SK-N-SH treated with all-trans-retinoic acid at 6 μM for 48 hours (cell line): ENCODE data around the gene DIAPH1.

ENCODE experiments used
- ATAC-seq: fragments of 200-7000 bp; cut with Tn5 transposase; 3 replicates; pipeline ENCODE4 v1.9.1; 2020; ENCODE audit warnings: mild to moderate bottlenecking, moderate library complexity
- ARNTL ChIP-seq: fragments of 450-650 bp; formaldehyde crosslinking; IDR thresholded peaks from 2 replicates; pipeline ENCODE4 v1.5.0; 2020; ENCODE audit warnings: low read depth, mild to moderate bottlenecking, moderate library complexity, borderline replicate concordance
- BACH2 ChIP-seq: fragments of 250-450 bp; sonication (Bioruptor Pico); IDR thresholded peaks from 2 replicates; pipeline ENCODE4 v1.9.0; 2021; ENCODE audit warnings: mild to moderate bottlenecking, borderline replicate concordance
- ESRRG ChIP-seq: fragments of 250-450 bp; sonication (Bioruptor Pico); IDR thresholded peaks from 2 replicates; pipeline ENCODE4 v1.6.1; 2021; ENCODE audit warnings: mild to moderate bottlenecking
- GLIS3 ChIP-seq: fragments of 250-450 bp; sonication (Bioruptor Pico); IDR thresholded peaks from 2 replicates; pipeline ENCODE4 v1.5.0; 2020; ENCODE audit warnings: mild to moderate bottlenecking, moderate library complexity
- OSR1 ChIP-seq: fragments of 250-450 bp; sonication (Bioruptor Pico); IDR thresholded peaks from 2 replicates; pipeline ENCODE4 v1.8.0; 2022; ENCODE audit warnings: moderate library complexity, mild to moderate bottlenecking, inconsistent platforms
- PPARA ChIP-seq: fragments of 250-450 bp; sonication (Bioruptor Pico); IDR thresholded peaks from 2 replicates; pipeline ENCODE4 v1.5.0; 2020; ENCODE audit warnings: mild to moderate bottlenecking, borderline replicate concordance
- RARB ChIP-seq: fragments of 250-450 bp; sonication (Bioruptor Pico); IDR thresholded peaks from 2 replicates; pipeline ENCODE4 v1.8.0; 2021; ENCODE audit warnings: mild to moderate bottlenecking, moderate library complexity
- SNAI2 ChIP-seq: fragments of 250-450 bp; sonication (Bioruptor Pico); IDR thresholded peaks from 2 replicates; pipeline ENCODE4 v1.5.0; 2020; ENCODE audit warnings: mild to moderate bottlenecking, moderate library complexity
- TCF4 ChIP-seq: fragments of 250-450 bp; sonication (Bioruptor Pico); IDR thresholded peaks from 2 replicates; pipeline ENCODE4 v1.8.0; 2021; ENCODE audit warnings: mild to moderate bottlenecking, moderate library complexity, borderline replicate concordance
- TOX ChIP-seq: fragments of 250-450 bp; sonication (Bioruptor Pico); IDR thresholded peaks from 2 replicates; pipeline ENCODE4 v1.8.0; 2021; ENCODE audit warnings: mild to moderate bottlenecking, moderate library complexity, borderline replicate concordance
- ZC3H10 ChIP-seq: fragments of 250-450 bp; sonication (Bioruptor Pico); IDR thresholded peaks from 2 replicates; pipeline ENCODE4 v1.5.1; 2021; ENCODE audit warnings: mild to moderate bottlenecking, moderate library complexity
- ZFP30 ChIP-seq: fragments of 450-650 bp; formaldehyde crosslinking; IDR thresholded peaks from 2 replicates; pipeline ENCODE4 v1.5.0; 2022; ENCODE audit warnings: mild to moderate bottlenecking, moderate library complexity
- ZNF565 ChIP-seq: fragments of 450-650 bp; formaldehyde crosslinking; conservative IDR thresholded peaks from 2 replicates; pipeline ENCODE4 v1.5.0; 2020; ENCODE audit warnings: low read depth, mild to moderate bottlenecking, moderate library complexity
- ZNF70 ChIP-seq: fragments of 450-650 bp; formaldehyde crosslinking; IDR thresholded peaks from 2 replicates; pipeline ENCODE4 v1.5.0; 2020; ENCODE audit warnings: mild to moderate bottlenecking, moderate library complexity
- ZNF8 ChIP-seq: fragments of 450-650 bp; formaldehyde crosslinking; IDR thresholded peaks from 2 replicates; pipeline ENCODE4 v1.5.0; 2020; ENCODE audit warnings: mild to moderate bottlenecking, moderate library complexity
- TF ChIP-seq, protein P1 (sequence below): fragments of 250-450 bp; sonication (Bioruptor Pico); IDR thresholded peaks from 2 replicates; pipeline ENCODE4 v1.8.0; 2020; ENCODE audit warnings: mild to moderate bottlenecking, moderate library complexity, borderline replicate concordance
- TF ChIP-seq, protein P2 (sequence below): fragments of 250-450 bp; sonication (Bioruptor Pico); IDR thresholded peaks from 2 replicates; pipeline ENCODE4 v1.5.0; 2020; ENCODE audit warnings: mild to moderate bottlenecking, moderate library complexity
- TF ChIP-seq, protein P3 (sequence below): fragments of 250-450 bp; sonication (Bioruptor Pico); IDR thresholded peaks from 2 replicates; pipeline ENCODE4 v1.8.0; 2021; ENCODE audit warnings: low read depth, mild to moderate bottlenecking, moderate library complexity, borderline replicate concordance
- TF ChIP-seq, protein P4 (sequence below): fragments of 250-450 bp; sonication (Bioruptor Pico); IDR thresholded peaks from 2 replicates; pipeline ENCODE4 v1.5.1; 2020; ENCODE audit warnings: low read depth, mild to moderate bottlenecking, moderate library complexity
- TF ChIP-seq, protein P5 (sequence below): fragments of 250-450 bp; sonication (Bioruptor Pico); IDR thresholded peaks from 2 replicates; pipeline ENCODE4 v1.5.1; 2021; ENCODE audit warnings: mild to moderate bottlenecking, moderate library complexity

DIAPH1 gene

DNA sequence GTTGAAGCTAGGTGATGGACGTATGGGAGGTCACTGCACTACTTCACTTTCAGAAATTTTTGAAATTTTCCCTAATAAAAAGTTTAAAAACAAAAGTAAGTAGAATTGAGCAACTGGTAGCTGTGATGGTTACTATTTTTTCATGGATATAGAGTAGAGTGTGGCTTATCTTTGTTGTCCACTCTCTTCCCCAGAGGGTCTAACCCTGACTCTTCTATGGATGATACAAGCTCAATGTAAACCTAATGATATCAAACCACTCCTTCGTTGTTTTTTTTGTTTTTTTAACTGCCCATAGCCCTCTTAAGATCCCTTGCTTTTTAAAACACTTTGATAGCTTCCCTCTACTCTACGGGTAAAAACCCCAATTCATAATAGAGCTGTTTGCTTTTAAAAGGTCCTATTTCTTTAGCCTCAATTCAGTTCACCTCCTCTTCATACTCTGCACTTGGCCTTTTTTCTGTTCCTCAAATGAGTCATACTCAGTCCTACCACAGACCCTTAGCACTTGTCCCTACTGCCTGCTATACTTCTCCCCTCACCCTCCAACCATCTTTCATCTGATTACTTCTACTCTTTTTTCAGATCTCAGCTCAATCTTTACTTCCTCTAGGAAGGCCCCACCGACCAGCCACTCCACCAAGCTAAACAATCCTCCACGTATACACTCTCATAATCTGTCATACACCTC lies 15.2 kb upstream of the DIAPH1 start:
- ATAC-seq = no peak
- no peak for TF ChIP-seq ZNF565 (CRISPR knock-in tag)
- TF ChIP-seq ARNTL = no peak
- TF ChIP-seq, protein P1, sequence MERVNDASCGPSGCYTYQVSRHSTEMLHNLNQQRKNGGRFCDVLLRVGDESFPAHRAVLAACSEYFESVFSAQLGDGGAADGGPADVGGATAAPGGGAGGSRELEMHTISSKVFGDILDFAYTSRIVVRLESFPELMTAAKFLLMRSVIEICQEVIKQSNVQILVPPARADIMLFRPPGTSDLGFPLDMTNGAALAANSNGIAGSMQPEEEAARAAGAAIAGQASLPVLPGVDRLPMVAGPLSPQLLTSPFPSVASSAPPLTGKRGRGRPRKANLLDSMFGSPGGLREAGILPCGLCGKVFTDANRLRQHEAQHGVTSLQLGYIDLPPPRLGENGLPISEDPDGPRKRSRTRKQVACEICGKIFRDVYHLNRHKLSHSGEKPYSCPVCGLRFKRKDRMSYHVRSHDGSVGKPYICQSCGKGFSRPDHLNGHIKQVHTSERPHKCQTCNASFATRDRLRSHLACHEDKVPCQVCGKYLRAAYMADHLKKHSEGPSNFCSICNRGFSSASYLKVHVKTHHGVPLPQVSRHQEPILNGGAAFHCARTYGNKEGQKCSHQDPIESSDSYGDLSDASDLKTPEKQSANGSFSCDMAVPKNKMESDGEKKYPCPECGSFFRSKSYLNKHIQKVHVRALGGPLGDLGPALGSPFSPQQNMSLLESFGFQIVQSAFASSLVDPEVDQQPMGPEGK = no peak
- TF ChIP-seq GLIS3 (CRISPR knock-in tag) = no peak
- TF ChIP-seq, protein P2, sequence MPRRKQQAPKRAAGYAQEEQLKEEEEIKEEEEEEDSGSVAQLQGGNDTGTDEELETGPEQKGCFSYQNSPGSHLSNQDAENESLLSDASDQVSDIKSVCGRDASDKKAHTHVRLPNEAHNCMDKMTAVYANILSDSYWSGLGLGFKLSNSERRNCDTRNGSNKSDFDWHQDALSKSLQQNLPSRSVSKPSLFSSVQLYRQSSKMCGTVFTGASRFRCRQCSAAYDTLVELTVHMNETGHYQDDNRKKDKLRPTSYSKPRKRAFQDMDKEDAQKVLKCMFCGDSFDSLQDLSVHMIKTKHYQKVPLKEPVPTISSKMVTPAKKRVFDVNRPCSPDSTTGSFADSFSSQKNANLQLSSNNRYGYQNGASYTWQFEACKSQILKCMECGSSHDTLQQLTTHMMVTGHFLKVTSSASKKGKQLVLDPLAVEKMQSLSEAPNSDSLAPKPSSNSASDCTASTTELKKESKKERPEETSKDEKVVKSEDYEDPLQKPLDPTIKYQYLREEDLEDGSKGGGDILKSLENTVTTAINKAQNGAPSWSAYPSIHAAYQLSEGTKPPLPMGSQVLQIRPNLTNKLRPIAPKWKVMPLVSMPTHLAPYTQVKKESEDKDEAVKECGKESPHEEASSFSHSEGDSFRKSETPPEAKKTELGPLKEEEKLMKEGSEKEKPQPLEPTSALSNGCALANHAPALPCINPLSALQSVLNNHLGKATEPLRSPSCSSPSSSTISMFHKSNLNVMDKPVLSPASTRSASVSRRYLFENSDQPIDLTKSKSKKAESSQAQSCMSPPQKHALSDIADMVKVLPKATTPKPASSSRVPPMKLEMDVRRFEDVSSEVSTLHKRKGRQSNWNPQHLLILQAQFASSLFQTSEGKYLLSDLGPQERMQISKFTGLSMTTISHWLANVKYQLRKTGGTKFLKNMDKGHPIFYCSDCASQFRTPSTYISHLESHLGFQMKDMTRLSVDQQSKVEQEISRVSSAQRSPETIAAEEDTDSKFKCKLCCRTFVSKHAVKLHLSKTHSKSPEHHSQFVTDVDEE (CRISPR knock-in tag) = no peak
- TF ChIP-seq PPARA (CRISPR knock-in tag) = no peak
- TF ChIP-seq OSR1 = no peak
- no peak for TF ChIP-seq ZNF70
- no peak for TF ChIP-seq ESRRG
- no peak for TF ChIP-seq TCF4
- no peak for TF ChIP-seq BACH2 (CRISPR knock-in tag)
- no peak for TF ChIP-seq ZNF8 (CRISPR knock-in tag)
- TF ChIP-seq ZC3H10 (CRISPR knock-in tag) = no peak
- TF ChIP-seq, protein P3, sequence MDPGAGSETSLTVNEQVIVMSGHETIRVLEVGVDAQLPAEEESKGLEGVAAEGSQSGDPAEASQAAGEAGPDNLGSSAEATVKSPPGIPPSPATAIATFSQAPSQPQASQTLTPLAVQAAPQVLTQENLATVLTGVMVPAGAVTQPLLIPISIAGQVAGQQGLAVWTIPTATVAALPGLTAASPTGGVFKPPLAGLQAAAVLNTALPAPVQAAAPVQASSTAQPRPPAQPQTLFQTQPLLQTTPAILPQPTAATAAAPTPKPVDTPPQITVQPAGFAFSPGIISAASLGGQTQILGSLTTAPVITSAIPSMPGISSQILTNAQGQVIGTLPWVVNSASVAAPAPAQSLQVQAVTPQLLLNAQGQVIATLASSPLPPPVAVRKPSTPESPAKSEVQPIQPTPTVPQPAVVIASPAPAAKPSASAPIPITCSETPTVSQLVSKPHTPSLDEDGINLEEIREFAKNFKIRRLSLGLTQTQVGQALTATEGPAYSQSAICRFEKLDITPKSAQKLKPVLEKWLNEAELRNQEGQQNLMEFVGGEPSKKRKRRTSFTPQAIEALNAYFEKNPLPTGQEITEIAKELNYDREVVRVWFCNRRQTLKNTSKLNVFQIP = no peak
- TF ChIP-seq RARB (CRISPR knock-in tag) = no peak
- TF ChIP-seq, protein P4, sequence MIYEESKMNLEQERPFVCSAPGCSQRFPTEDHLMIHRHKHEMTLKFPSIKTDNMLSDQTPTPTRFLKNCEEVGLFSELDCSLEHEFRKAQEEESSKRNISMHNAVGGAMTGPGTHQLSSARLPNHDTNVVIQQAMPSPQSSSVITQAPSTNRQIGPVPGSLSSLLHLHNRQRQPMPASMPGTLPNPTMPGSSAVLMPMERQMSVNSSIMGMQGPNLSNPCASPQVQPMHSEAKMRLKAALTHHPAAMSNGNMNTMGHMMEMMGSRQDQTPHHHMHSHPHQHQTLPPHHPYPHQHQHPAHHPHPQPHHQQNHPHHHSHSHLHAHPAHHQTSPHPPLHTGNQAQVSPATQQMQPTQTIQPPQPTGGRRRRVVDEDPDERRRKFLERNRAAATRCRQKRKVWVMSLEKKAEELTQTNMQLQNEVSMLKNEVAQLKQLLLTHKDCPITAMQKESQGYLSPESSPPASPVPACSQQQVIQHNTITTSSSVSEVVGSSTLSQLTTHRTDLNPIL (CRISPR knock-in tag) = no peak
- no peak for TF ChIP-seq SNAI2

DNA sequence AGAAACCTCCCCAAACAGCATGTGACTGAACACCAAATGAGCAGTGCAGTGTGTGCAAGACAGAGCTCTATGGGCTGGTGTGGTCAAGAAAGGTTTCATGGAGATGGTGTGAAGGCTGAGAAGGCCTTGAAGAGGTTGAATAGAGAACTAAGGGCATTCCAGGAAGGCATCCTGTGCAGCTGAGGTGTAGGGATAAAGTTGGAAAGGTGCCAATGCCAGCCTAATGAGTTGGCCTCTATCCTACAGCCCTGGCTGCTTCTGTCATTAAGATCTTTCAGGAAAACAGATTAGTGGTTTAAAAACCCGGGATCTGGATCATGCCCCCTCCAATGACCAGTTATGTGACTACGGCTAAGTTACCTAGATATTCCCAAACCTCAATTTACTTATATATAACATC lies 13.8 kb upstream of the DIAPH1 start:
- TF ChIP-seq GLIS3 (CRISPR knock-in tag) (no peak), PPARA (CRISPR knock-in tag) (no peak)
- no peak for ATAC-seq

DNA sequence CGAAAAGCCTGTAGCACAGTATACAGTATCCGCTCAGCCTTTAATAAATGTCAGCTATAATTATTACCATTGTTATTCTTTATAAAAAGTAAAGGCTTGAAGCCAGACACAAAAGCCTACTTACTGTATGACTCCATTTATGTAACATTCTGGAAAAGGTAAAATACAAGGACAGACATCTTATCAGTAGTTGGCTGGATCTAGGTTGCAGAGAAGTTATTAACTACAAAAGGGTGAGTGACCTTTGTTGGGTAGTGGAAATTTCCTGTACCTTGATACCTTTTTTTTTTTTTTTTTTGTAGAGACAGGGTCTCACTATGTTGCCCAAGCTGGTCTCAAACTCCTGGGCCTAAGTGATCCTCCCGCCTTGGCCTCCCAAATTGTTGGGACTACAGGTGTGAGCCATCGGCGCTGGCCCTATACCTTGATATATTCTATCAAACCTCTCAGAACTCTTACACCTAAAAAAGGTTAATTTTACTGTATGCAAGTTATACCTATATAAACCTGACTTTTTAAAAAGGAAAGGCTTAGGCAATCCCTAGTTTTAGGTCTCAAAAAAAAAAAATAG lies 11.9 kb upstream of the DIAPH1 start:
- no peak for ATAC-seq
- TF ChIP-seq RARB (CRISPR knock-in tag) (no peak), TCF4 (no peak), ZFP30 (CRISPR knock-in tag) (no peak), ARNTL (no peak), TOX (no peak), SNAI2 (no peak), ZNF565 (CRISPR knock-in tag) (no peak), ESRRG (no peak), BACH2 (CRISPR knock-in tag) (no peak)
- TF ChIP-seq, protein P1 = no peak
- TF ChIP-seq, protein P5, sequence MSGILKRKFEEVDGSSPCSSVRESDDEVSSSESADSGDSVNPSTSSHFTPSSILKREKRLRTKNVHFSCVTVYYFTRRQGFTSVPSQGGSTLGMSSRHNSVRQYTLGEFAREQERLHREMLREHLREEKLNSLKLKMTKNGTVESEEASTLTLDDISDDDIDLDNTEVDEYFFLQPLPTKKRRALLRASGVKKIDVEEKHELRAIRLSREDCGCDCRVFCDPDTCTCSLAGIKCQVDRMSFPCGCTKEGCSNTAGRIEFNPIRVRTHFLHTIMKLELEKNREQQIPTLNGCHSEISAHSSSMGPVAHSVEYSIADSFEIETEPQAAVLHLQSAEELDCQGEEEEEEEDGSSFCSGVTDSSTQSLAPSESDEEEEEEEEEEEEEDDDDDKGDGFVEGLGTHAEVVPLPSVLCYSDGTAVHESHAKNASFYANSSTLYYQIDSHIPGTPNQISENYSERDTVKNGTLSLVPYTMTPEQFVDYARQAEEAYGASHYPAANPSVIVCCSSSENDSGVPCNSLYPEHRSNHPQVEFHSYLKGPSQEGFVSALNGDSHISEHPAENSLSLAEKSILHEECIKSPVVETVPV = no peak
